Esophagus squamous epithelium (tissue), 4 donors: Measurements from ENCODE around the gene PSMD7.
A peak's percentile ranks its signal among the peaks of the same experiment; 100 is the strongest.

Source experiments
- POLR2A ChIP-seq, 4 donors: fragments of 450-650 bp; IDR thresholded peaks; one replicate each; pipeline ENCODE4 v1.6.1; 2017; ENCODE audit warnings: antibody characterized with exemption in 4 of 4, mild to moderate bottlenecking in 4 of 4, moderate library complexity in 3 of 4
- TF ChIP-seq, protein P1 (sequence below), 6 experiments: fragments of 450-650 bp in 4 of 6; fragments of 200-600 bp in 2 of 6; sonication (generic) in 2 of 6; IDR thresholded peaks; one replicate each; pipeline ENCODE4 v1.5.1; 2016 to 2019; ENCODE audit warnings: antibody characterized with exemption in 6 of 6, mild to moderate bottlenecking in 4 of 6, moderate library complexity in 4 of 6

DNA sequence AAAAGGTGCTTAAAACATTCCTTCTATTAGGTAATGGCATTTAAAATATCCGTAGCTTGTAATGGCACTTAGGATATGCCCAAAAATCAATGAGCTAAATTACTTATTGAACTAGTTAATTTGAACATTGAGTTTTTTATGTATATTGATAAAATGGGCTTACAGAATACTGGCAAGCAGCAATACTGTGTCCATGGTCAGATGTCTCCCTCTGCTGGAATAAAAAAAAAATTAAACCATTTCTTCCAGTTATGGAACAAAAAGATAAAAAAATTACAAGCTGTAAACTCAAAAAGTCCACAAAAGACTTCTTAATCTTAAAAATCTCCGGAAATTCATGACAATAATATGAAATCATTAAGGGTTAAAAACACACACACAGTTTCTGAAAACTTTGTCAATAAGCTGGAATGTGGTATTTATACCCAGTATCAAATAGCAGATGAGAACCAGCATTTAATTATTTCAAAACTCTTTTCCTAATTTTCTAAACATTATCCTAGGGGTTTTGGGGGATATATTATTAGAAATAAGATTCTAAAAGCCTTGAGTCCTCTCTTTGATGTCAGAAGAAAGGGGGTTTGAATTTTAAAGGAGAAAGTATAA lies 21.5 kb upstream of the PSMD7 start:
- TF ChIP-seq, protein P1, sequence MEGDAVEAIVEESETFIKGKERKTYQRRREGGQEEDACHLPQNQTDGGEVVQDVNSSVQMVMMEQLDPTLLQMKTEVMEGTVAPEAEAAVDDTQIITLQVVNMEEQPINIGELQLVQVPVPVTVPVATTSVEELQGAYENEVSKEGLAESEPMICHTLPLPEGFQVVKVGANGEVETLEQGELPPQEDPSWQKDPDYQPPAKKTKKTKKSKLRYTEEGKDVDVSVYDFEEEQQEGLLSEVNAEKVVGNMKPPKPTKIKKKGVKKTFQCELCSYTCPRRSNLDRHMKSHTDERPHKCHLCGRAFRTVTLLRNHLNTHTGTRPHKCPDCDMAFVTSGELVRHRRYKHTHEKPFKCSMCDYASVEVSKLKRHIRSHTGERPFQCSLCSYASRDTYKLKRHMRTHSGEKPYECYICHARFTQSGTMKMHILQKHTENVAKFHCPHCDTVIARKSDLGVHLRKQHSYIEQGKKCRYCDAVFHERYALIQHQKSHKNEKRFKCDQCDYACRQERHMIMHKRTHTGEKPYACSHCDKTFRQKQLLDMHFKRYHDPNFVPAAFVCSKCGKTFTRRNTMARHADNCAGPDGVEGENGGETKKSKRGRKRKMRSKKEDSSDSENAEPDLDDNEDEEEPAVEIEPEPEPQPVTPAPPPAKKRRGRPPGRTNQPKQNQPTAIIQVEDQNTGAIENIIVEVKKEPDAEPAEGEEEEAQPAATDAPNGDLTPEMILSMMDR (IDR thresholded peaks at IDR 0.05) = peak in 5 of 6 experiments; percentile 21 to 58 (median 37)
- TF ChIP-seq POLR2A (IDR thresholded peaks at IDR 0.05) = no peak
